Suprapubic skin (tissue), 4 donors: ENCODE data around the gene SNX27. TPM values are rescaled to one million over a fixed set of nuclear protein-coding genes. Genes with fewer than 3 reads are reported as not detected.

ENCODE experiments used
- DNase-seq, 2 donors: peaks; one replicate each; pipeline ENCODE4 v3.0.0-alpha.2; 2019; ENCODE audit warnings: low spot score in 2 of 2
- H3K27ac ChIP-seq: fragments of 200-600 bp; sonication (generic); one replicate; pipeline ENCODE4 v1.5.1; 2019
- H3K27me3 ChIP-seq: fragments of 200-600 bp; sonication (generic); one replicate; pipeline ENCODE4 v1.5.1; 2019
- H3K36me3 ChIP-seq: fragments of 200-600 bp; sonication (generic); one replicate; pipeline ENCODE4 v1.5.1; 2019
- H3K4me1 ChIP-seq: fragments of 200-600 bp; sonication (generic); one replicate; pipeline ENCODE4 v1.5.1; 2019
- H3K4me3 ChIP-seq: fragments of 200-600 bp; sonication (generic); one replicate; pipeline ENCODE4 v1.5.1; 2019; ENCODE audit warnings: mild to moderate bottlenecking
- H3K9me3 ChIP-seq: fragments of 200-600 bp; sonication (generic); one replicate; pipeline ENCODE4 v1.5.1; 2019
- CTCF ChIP-seq, 2 donors: fragments of 200-600 bp in 1 of 2; fragments of 450-650 bp in 1 of 2; sonication (generic) in 1 of 2; IDR thresholded peaks; one replicate each; pipeline ENCODE4 v1.5.1; 2016 to 2019; ENCODE audit warnings: antibody characterized with exemption in 2 of 2, mild to moderate bottlenecking in 1 of 2, moderate library complexity in 1 of 2
- EP300 ChIP-seq: sonication (generic); formaldehyde crosslinking; IDR thresholded peaks from one replicate; pipeline ENCODE4 v1.6.1; 2017; ENCODE audit warnings: antibody characterized with exemption
- POLR2A ChIP-seq, 2 donors: fragments of 450-650 bp; IDR thresholded peaks; one replicate each; pipeline ENCODE4 v1.6.1; 2017; ENCODE audit warnings: antibody characterized with exemption in 2 of 2, mild to moderate bottlenecking in 2 of 2, moderate library complexity in 2 of 2
- POLR2AphosphoS5 ChIP-seq, 3 donors: sonication (generic); formaldehyde crosslinking; IDR thresholded peaks; one replicate each; pipeline ENCODE4 v1.6.1; 2017; ENCODE audit warnings: antibody characterized with exemption in 3 of 3
- WGBS: methylation state at CpG from one replicate; pipeline ENCODE4 v1.1.5; 2018; 5-methylcytosine and 5-hydroxymethylcytosine counted together
- total RNA-seq, 4 donors: library from RNA; depleted of rRNA; stranded (reverse); fragments of >200 nt; gene quantifications; one replicate each; pipeline ENCODE4 v1.1.0, GENCODE V29; 2016

The SNX27 gene
- 10 to 100 TPM; 19.8 to 45.4 (median 29.0) TPM for total RNA-seq

- DNase-seq = peak; percentile 95 to 96
- H3K4me3 ChIP-seq = peak within 1 kb of the TSS; percentile 94
- H3K4me1 ChIP-seq = peaks cover 52% of the 10 kb centered on the region
- TF ChIP-seq CTCF (IDR thresholded peaks at IDR 0.05) (no peak), POLR2AphosphoS5 (IDR thresholded peaks at IDR 0.05) (peak in 1 of 3 donors; percentile 17), POLR2A (IDR thresholded peaks at IDR 0.05) (peak in 1 of 2 donors; percentile 44)
- WGBS = under 1% methylated on average over 28 of the region's 79 CpGs
- H3K27me3 ChIP-seq = no peaks in the 10 kb centered on the region
- H3K27ac ChIP-seq = peak within 1 kb of the TSS; percentile 97
- no peaks in the 10 kb centered on the region for H3K9me3 ChIP-seq
- H3K36me3 ChIP-seq = no peaks in the 10 kb centered on the region
Measured at GRCh38 chr1:151611832-151612500, at the start of gene SNX27. SNX27 (plus strand) TSS chr1:151612050; CDS start chr1:151612202, 152 bp downstream.

- Histone ChIP-seq H3K4me3 (no peak overlapping the region), H3K36me3 (no peaks in the 10 kb centered on the region), H3K9me3 (no peaks in the 10 kb centered on the region), H3K27me3 (no peaks in the 10 kb centered on the region), H3K27ac (no peak overlapping the region), H3K4me1 (peaks cover 10% of the 10 kb centered on the region)
- 46% methylated on average over 1 of the region's 1 CpG for WGBS
- DNase-seq = no peak
- TF ChIP-seq POLR2AphosphoS5 (IDR thresholded peaks at IDR 0.05) = no peak
- no peak for TF ChIP-seq EP300
- no peak for TF ChIP-seq CTCF (IDR thresholded peaks at IDR 0.05)
- no peak for TF ChIP-seq POLR2A (IDR thresholded peaks at IDR 0.05)
Measured at GRCh38 chr1:151562661-151563060, 49.2 kb upstream of the SNX27 start.

GRCh38 chr1:151563376-151563775 lies 48.5 kb upstream of the SNX27 start:
- H3K4me1 ChIP-seq = peaks cover 16% of the 10 kb centered on the region
- 47% methylated on average over 2 of the region's 2 CpGs for WGBS
- no peaks in the 10 kb centered on the region for H3K9me3 ChIP-seq
- H3K4me3 ChIP-seq = no peak overlapping the region
- DNase-seq = no peak
- peaks cover 3% of the 10 kb centered on the region for H3K36me3 ChIP-seq
- no peak overlapping the region for H3K27ac ChIP-seq
- H3K27me3 ChIP-seq = no peaks in the 10 kb centered on the region
- no peak for TF ChIP-seq POLR2AphosphoS5 (IDR thresholded peaks at IDR 0.05)
- TF ChIP-seq POLR2A (IDR thresholded peaks at IDR 0.05) = no peak
- no peak for TF ChIP-seq CTCF (IDR thresholded peaks at IDR 0.05)
- TF ChIP-seq EP300 = no peak

- TF ChIP-seq CTCF (IDR thresholded peaks at IDR 0.05) = no peak
- TF ChIP-seq POLR2AphosphoS5 (IDR thresholded peaks at IDR 0.05) = no peak
- TF ChIP-seq EP300 = no peak
- TF ChIP-seq POLR2A (IDR thresholded peaks at IDR 0.05) = no peak
- Histone ChIP-seq H3K36me3 (peaks cover 16% of the 10 kb centered on the region), H3K4me3 (no peak overlapping the region), H3K9me3 (no peaks in the 10 kb centered on the region), H3K27ac (no peak overlapping the region), H3K4me1 (peaks cover 34% of the 10 kb centered on the region), H3K27me3 (no peaks in the 10 kb centered on the region)
- WGBS = 35% methylated on average over 5 of the region's 5 CpGs
- DNase-seq = no peak
Measured at GRCh38 chr1:151565502-151566189, 46.2 kb upstream of the SNX27 start.

- Histone ChIP-seq H3K36me3 (peaks cover 19% of the 10 kb centered on the region), H3K9me3 (no peaks in the 10 kb centered on the region), H3K27me3 (no peaks in the 10 kb centered on the region), H3K27ac (peak overlapping the region; percentile 57), H3K4me3 (no peak overlapping the region), H3K4me1 (peaks cover 44% of the 10 kb centered on the region)
- TF ChIP-seq EP300 = no peak
- TF ChIP-seq CTCF (IDR thresholded peaks at IDR 0.05) = no peak
- no peak for TF ChIP-seq POLR2A (IDR thresholded peaks at IDR 0.05)
- no peak for TF ChIP-seq POLR2AphosphoS5 (IDR thresholded peaks at IDR 0.05)
- no peak for DNase-seq
- 71% methylated on average over 3 of the region's 3 CpGs for WGBS
Measured at GRCh38 chr1:151568626-151569088, 43.2 kb upstream of the SNX27 start.
